Right kidney (tissue), 1 donor: ENCODE data around the gene COL16A1.

Experiments
- DNase-seq: peaks from one replicate; pipeline ENCODE4 v3.0.0-alpha.2; 2016

Gene COL16A1

GRCh38 chr1:31625561-31626222, 78.1 kb downstream of the COL16A1 start:
- DNase-seq: no peak

GRCh38 chr1:31624731-31625514, 78.9 kb downstream of the COL16A1 start:
- no peak for DNase-seq

GRCh38 chr1:31624309-31624708, 79.5 kb downstream of the COL16A1 start:
- no peak for DNase-seq

GRCh38 chr1:31623365-31623764, 80.5 kb downstream of the COL16A1 start:
- DNase-seq: no peak

GRCh38 chr1:31621847-31622730, 81.7 kb downstream of the COL16A1 start:
- DNase-seq: no peak

- DNase-seq: no peak
These were observed 82.4 kb downstream of the COL16A1 start for GRCh38 chr1:31621498-31621820.

GRCh38 chr1:31620631-31621497, 83.0 kb downstream of the COL16A1 start:
- DNase-seq: no peak

GRCh38 chr1:31618916-31619846, 84.6 kb downstream of the COL16A1 start:
- DNase-seq: no peak

- peak; percentile 77 for DNase-seq
These were observed 85.7 kb downstream of the COL16A1 start for GRCh38 chr1:31617916-31618746.

GRCh38 chr1:31617218-31617915, 86.5 kb downstream of the COL16A1 start, which contains the start of gene HCRTR1:
Gene HCRTR1, plus strand, starts transcription at chr1:31617689. Its CDS starts 1,504 bp downstream, at chr1:31619193.
- no peak for DNase-seq

- no peak for DNase-seq
These were observed 87.9 kb downstream of the COL16A1 start for GRCh38 chr1:31615939-31616338.

- DNase-seq: no peak
These were observed 88.4 kb downstream of the COL16A1 start for GRCh38 chr1:31615414-31615813.

GRCh38 chr1:31614414-31615005, 89.3 kb downstream of the COL16A1 start:
- no peak for DNase-seq

GRCh38 chr1:31609514-31610118, 94.2 kb downstream of the COL16A1 start:
- no peak for DNase-seq

GRCh38 chr1:31607360-31607759, 96.5 kb downstream of the COL16A1 start:
- DNase-seq: no peak

GRCh38 chr1:31605908-31606427, 97.8 kb downstream of the COL16A1 start:
- no peak for DNase-seq
